Sigmoid colon (tissue), 7 donors: ENCODE data around the gene MORF4L1. TPM values are rescaled to one million over a fixed set of nuclear protein-coding genes. Genes with fewer than 3 reads are reported as not detected.
A peak's percentile ranks its signal among the peaks of the same experiment; 100 is the strongest.

Experiments used
- DNase-seq: peaks from one replicate; pipeline ENCODE4 v3.0.0-alpha.2; 2019
- H3K27ac ChIP-seq, 4 donors: fragments of 200-600 bp; sonication (generic); one replicate each; pipeline ENCODE4 v1.5.1; 2016 to 2019; ENCODE audit warnings: mild to moderate bottlenecking in 1 of 4
- H3K27me3 ChIP-seq, 3 donors: fragments of 200-600 bp; sonication (generic); one replicate each; pipeline ENCODE4 v1.5.1; 2019; ENCODE audit warnings: mild to moderate bottlenecking in 1 of 3
- H3K36me3 ChIP-seq, 4 donors: fragments of 200-600 bp; sonication (generic); one replicate each; pipeline ENCODE4 v1.5.1; 2016 to 2019
- H3K4me1 ChIP-seq, 4 donors: fragments of 200-600 bp; sonication (generic); one replicate each; pipeline ENCODE4 v1.5.1; 2017 to 2019
- H3K4me3 ChIP-seq, 4 donors: fragments of 200-600 bp; sonication (generic); one replicate each; pipeline ENCODE4 v1.5.1; 2017 to 2019; ENCODE audit warnings: mild to moderate bottlenecking in 2 of 4, moderate library complexity in 1 of 4
- H3K9me3 ChIP-seq, 4 donors: fragments of 200-600 bp in 3 of 4; sonication (generic) in 3 of 4; one replicate each; pipeline versions ENCODE4 v1.5.1 to v1.6.1; 2013 to 2019
- CTCF ChIP-seq, 4 experiments: fragments of 450-650 bp in 3 of 4; fragments of 200-600 bp in 1 of 4; IDR thresholded peaks; one replicate each; pipeline ENCODE4 v1.5.1; 2016 to 2019; ENCODE audit warnings: antibody characterized with exemption in 4 of 4, mild to moderate bottlenecking in 3 of 4, moderate library complexity in 2 of 4
- EP300 ChIP-seq, 4 donors: sonication (generic); formaldehyde crosslinking; IDR thresholded peaks; one replicate each; pipeline ENCODE4 v1.6.1; 2017; ENCODE audit warnings: antibody characterized with exemption in 4 of 4
- POLR2A ChIP-seq, 2 donors: fragments of 450-650 bp; IDR thresholded peaks; one replicate each; pipeline ENCODE4 v1.6.1; 2016; ENCODE audit warnings: antibody characterized with exemption in 2 of 2, mild to moderate bottlenecking in 2 of 2, moderate library complexity in 2 of 2
- POLR2AphosphoS5 ChIP-seq, 4 donors: sonication (generic); formaldehyde crosslinking; IDR thresholded peaks; one replicate each; pipeline ENCODE4 v1.6.1; 2017; ENCODE audit warnings: antibody characterized with exemption in 4 of 4
- WGBS, 2 donors: extraction: QIAGEN DNeasy Blood & Tissue Kit; methylation state at CpG; one replicate each; pipeline ENCODE4 v1.1.7; 2013; 5-methylcytosine and 5-hydroxymethylcytosine counted together
- intact Hi-C: fragments of 100-400 bp; cut with DNase I; formaldehyde crosslinking; loops from one replicate; pipeline ENCODE4 v1.15.1; 2023
- polyA plus RNA-seq, 3 donors: library from polyadenylated mRNA; stranded (reverse); fragments of 200-250 nt; gene quantifications; one replicate each; pipeline ENCODE4 v1.2.3, GENCODE V29; 2013
- small RNA-seq, 3 donors: library from RNA; depleted of rRNA; stranded (forward); fragments of <200 nt; gene quantifications; one replicate each; pipeline ENCODE3, GENCODE V24; 2016
- total RNA-seq, 4 donors: library from RNA; depleted of rRNA; stranded (reverse); fragments of >200 nt; gene quantifications; one replicate each; pipeline ENCODE4 v1.1.0, GENCODE V29; 2016
- donor health status: healthy with polysubstance abuse.
- donor health status: Bipolar disorder and iron deficiency.
- donor health status: healthy.

The MORF4L1 gene
- total and polyA plus RNA-seq, 7 donors: 245 to 500 (median 318) TPM

- Histone ChIP-seq H3K9me3 (no peaks in the 10 kb centered on the region), H3K4me1 (peaks cover 0 to 14% (median 13%) of the 10 kb centered on the region in 4 donors), H3K4me3 (peak overlapping the region; percentile 43 to 58 (median 51)), H3K27ac (peak overlapping the region; percentile 51 to 67 (median 64)), H3K36me3 (no peaks in the 10 kb centered on the region), H3K27me3 (no peaks in the 10 kb centered on the region)
- no peak for DNase-seq
- intact Hi-C loops: loop anchor here (5.0 kb wide), 1 partner anchor 37 kb away; no protein-coding TSS in a partner anchor
- 22 to 46% methylated on average over 12 of the region's 12 CpGs for WGBS, 2 donors
- TF ChIP-seq CTCF (IDR thresholded peaks at IDR 0.05) (no peak), POLR2A (IDR thresholded peaks at IDR 0.05) (no peak), POLR2AphosphoS5 (IDR thresholded peaks at IDR 0.05) (no peak), EP300 (IDR thresholded peaks at IDR 0.05) (no peak)
These were observed 71.5 kb downstream of the MORF4L1 start for GRCh38 chr15:78944202-78944625.

- TF ChIP-seq POLR2A (IDR thresholded peaks at IDR 0.05): no peak
- peak; percentile 43 to 81 (median 63) for TF ChIP-seq POLR2AphosphoS5 (IDR thresholded peaks at IDR 0.05)
- peak; percentile 87 for DNase-seq
- 1 to 4% methylated on average over 71 of the region's 71 CpGs for WGBS, 2 donors
These were observed 72.1 kb downstream of the MORF4L1 start, which contains the start of gene CTSH for GRCh38 chr15:78944669-78945407. Gene CTSH (minus strand): TSS chr15:78945046. CDS start chr15:78944981, 65 bp downstream.

GRCh38 chr15:78946493-78946892 lies 73.8 kb downstream of the MORF4L1 start:
- no peak for DNase-seq
- H3K27me3 ChIP-seq: no peaks in the 10 kb centered on the region
- H3K36me3 ChIP-seq: no peaks in the 10 kb centered on the region
- H3K9me3 ChIP-seq: no peaks in the 10 kb centered on the region
- WGBS, 2 donors: 96 to 97% methylated on average over 5 of the region's 5 CpGs
- TF ChIP-seq POLR2A (IDR thresholded peaks at IDR 0.05) (no peak), EP300 (IDR thresholded peaks at IDR 0.05) (no peak), CTCF (IDR thresholded peaks at IDR 0.05) (no peak), POLR2AphosphoS5 (IDR thresholded peaks at IDR 0.05) (no peak)
- H3K4me3 ChIP-seq: no peak overlapping the region
- intact Hi-C loops: loop anchor here (5.0 kb wide), 1 partner anchor 46 kb away; no protein-coding TSS in a partner anchor
- no peak overlapping the region for H3K27ac ChIP-seq
- peaks cover 0 to 14% (median 13%) of the 10 kb centered on the region in 4 donors for H3K4me1 ChIP-seq

More at GRCh38 chr15:78944669-78945407, 72.1 kb downstream of the MORF4L1 start, which contains the start of gene CTSH:
- Histone ChIP-seq H3K9me3 (no peaks in the 10 kb centered on the region), H3K4me1 (peaks cover 0 to 14% (median 13%) of the 10 kb centered on the region in 4 donors), H3K27ac (peak within 1 kb of the TSS; percentile 51 to 67 (median 64)), H3K36me3 (no peaks in the 10 kb centered on the region), H3K4me3 (peak within 1 kb of the TSS; percentile 43 to 58 (median 51)), H3K27me3 (no peaks in the 10 kb centered on the region)
- intact Hi-C loops: loop anchor here (5.0 kb wide), 2 partner anchors 38 to 47 kb away; no protein-coding TSS in a partner anchor

GRCh38 chr15:78947506-78947905 lies 74.8 kb downstream of the MORF4L1 start:
- Histone ChIP-seq H3K9me3 (no peaks in the 10 kb centered on the region), H3K4me1 (peaks cover 0 to 14% (median 13%) of the 10 kb centered on the region in 4 donors), H3K36me3 (no peaks in the 10 kb centered on the region), H3K4me3 (no peak overlapping the region), H3K27ac (no peak overlapping the region), H3K27me3 (no peaks in the 10 kb centered on the region)
- DNase-seq: no peak
- TF ChIP-seq CTCF (IDR thresholded peaks at IDR 0.05) (no peak), POLR2A (IDR thresholded peaks at IDR 0.05) (no peak), EP300 (IDR thresholded peaks at IDR 0.05) (no peak), POLR2AphosphoS5 (IDR thresholded peaks at IDR 0.05) (no peak)
- intact Hi-C loops: loop anchor here (5.0 kb wide), 1 partner anchor 45 kb away; no protein-coding TSS in a partner anchor
- 96% methylated on average over 5 of the region's 5 CpGs for WGBS, 2 donors

Small RNAs within 50 kb of the gene (small RNA-seq; reads per million reads assigned to genes)
- gene RNU6-415P: 0 reads per million in 3 donors

Other genes with a start within 250 kb of the MORF4L1 start
- gene CHRNB4, start 231.7 kb upstream of the MORF4L1 start, total RNA-seq: 1 to 10 TPM in 3 of 4 donors, under 1 TPM in 1; 0.33 to 2.5 (median 1.4) TPM
- gene CHRNB4, start 231.7 kb upstream of the MORF4L1 start, polyA plus RNA-seq: 1 to 10 TPM in 1 of 3 donors, not detected in 2; 1.1 TPM
- 1 to 10 TPM; 1.6 to 8.3 (median 2.2) TPM for gene ADAMTS7, start 61.4 kb upstream of the MORF4L1 start, total RNA-seq
- 1 to 10 TPM in 1 of 3 donors, under 1 TPM in 1, not detected in 1; 0.23 to 1.9 TPM for gene ADAMTS7, start 61.4 kb upstream of the MORF4L1 start, polyA plus RNA-seq
- gene CTSH, start 72.2 kb downstream of the MORF4L1 start, total RNA-seq: 100 to 1,000 TPM in 1 of 4 donors, 10 to 100 TPM in 3; 37.4 to 102 (median 96.3) TPM
- 100 to 1,000 TPM in 2 of 3 donors, 10 to 100 TPM in 1; 51.1 to 274 (median 207) TPM for gene CTSH, start 72.2 kb downstream of the MORF4L1 start, polyA plus RNA-seq
- 1 to 10 TPM in 1 of 4 donors, under 1 TPM in 2, not detected in 1; 0.14 to 1.2 (median 0.55) TPM for gene RASGRF1, start 217.9 kb downstream of the MORF4L1 start, total RNA-seq
- gene RASGRF1, start 217.9 kb downstream of the MORF4L1 start, polyA plus RNA-seq: under 1 TPM; 0.46 to 0.76 (median 0.60) TPM